Neuron (in vitro differentiated cells): Measurements from ENCODE around the gene ACP2.

ENCODE experiments used
- H2AFZ ChIP-seq: one replicate; pipeline ENCODE4 v1.6.1; 2013; ENCODE audit warnings: low read depth, mild to moderate bottlenecking, inconsistent platforms, low read length, moderate library complexity
- H3K27me3 ChIP-seq: one replicate; pipeline ENCODE4 v1.6.1; 2013; ENCODE audit warnings: low read length; ENCODE audit not compliant: insufficient read depth
- H3K36me3 ChIP-seq: one replicate; pipeline ENCODE4 v1.6.1; 2013; ENCODE audit warnings: low read length; ENCODE audit not compliant: insufficient read depth
- H3K4me1 ChIP-seq: one replicate; pipeline ENCODE4 v1.6.1; 2013; ENCODE audit warnings: low read length; ENCODE audit not compliant: insufficient read depth
- H3K4me3 ChIP-seq: 2 replicates; pipeline ENCODE4 v1.5.1; 2013; ENCODE audit warnings: mild to moderate bottlenecking, low read length, moderate library complexity
- H3K9me3 ChIP-seq: one replicate; pipeline ENCODE4 v1.6.1; 2013; ENCODE audit warnings: low read length

Gene ACP2

DNA sequence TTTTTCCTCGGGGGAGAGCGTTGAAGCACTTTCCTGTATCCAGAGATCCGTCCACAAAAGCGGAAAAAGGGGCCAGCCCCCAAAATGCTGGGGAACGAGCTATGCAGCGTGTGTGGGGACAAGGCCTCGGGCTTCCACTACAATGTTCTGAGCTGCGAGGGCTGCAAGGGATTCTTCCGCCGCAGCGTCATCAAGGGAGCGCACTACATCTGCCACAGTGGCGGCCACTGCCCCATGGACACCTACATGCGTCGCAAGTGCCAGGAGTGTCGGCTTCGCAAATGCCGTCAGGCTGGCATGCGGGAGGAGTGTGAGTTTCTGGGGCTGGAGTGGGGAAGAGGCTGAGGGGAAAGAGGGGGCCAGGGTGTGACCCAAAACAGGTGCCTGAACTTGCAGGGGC, 11.8 kb upstream of the ACP2 start:
- no peak overlapping the region for H2AFZ ChIP-seq
- H3K4me1 ChIP-seq: peaks cover 7% of the 10 kb centered on the region
- peaks cover 4% of the 10 kb centered on the region for H3K36me3 ChIP-seq
- no peaks in the 10 kb centered on the region for H3K27me3 ChIP-seq
- H3K9me3 ChIP-seq: no peaks in the 10 kb centered on the region
- no peak overlapping the region for H3K4me3 ChIP-seq

DNA sequence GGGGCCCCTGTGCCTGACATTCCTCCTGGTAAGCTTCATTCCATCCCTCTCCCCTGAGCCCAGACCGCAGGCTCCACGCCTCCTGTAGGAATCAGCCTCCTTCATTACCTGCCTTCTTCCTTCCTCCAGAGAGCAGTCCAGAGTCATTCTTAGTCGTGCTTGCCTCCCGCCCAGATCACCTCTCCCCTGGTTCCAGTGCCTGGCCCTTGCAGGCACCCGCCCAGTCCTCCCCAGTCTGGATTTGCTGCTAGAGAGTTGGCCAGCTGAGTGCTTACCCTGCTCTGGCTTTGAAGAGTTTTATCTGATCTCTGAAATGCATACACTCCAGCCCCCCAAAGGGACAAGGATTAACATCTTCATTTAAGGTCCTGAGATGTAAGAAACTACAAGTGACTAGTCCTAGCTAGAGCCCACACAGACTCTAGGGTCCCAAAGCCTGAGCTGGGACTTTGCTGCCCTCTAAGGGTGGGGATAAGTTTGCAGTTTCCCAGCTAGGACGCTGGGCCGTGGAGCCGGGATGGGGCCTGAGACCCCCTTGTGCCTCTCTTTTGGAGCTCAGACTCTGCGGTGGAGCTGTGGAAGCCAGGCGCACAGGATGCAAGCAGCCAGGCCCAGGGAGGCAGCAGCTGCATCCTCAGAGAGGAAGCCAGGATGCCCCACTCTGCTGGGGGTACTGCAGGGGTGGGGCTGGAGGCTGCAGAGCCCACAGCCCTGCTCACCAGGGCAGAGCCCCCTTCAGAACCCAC, 10.8 kb upstream of the ACP2 start:
- Histone ChIP-seq H3K4me3 (no peak overlapping the region), H2AFZ (no peak overlapping the region), H3K36me3 (peaks cover 4% of the 10 kb centered on the region), H3K4me1 (peaks cover 7% of the 10 kb centered on the region), H3K27me3 (no peaks in the 10 kb centered on the region), H3K9me3 (no peaks in the 10 kb centered on the region)

DNA sequence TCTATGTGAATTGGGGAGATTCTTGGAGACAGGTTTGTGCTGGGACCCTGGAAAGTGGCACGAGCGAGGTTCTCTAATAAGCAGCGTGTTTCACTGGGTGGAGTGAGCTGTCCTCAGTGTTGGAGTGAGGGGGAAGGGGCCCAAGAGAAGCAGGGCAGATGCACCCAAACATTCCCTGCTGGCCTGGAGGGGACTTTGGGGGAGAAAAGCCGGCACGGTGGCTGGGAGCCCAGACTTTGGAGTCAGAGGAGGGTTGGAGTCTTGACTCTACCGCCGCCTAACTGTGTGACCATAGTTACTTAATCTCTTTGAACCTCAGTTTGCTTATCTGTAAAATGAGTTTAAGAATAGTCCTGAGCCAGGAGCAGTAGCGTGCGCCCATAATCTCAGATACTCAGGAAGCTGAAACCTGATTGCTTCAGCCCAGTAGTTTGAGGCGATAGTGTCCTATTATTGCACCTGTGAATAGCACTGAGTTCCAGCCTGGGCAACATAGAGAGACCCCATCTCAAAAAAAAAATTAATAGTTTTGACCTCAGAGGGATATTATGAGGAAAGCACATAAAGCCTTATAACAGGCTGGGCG, 9.8 kb upstream of the ACP2 start:
- peaks cover 7% of the 10 kb centered on the region for H3K4me1 ChIP-seq
- no peaks in the 10 kb centered on the region for H3K9me3 ChIP-seq
- no peaks in the 10 kb centered on the region for H3K27me3 ChIP-seq
- H3K4me3 ChIP-seq: peak overlapping the region; percentile 27
- no peak overlapping the region for H2AFZ ChIP-seq
- peaks cover 6% of the 10 kb centered on the region for H3K36me3 ChIP-seq

- no peaks in the 10 kb centered on the region for H3K9me3 ChIP-seq
- peak within 1 kb of the TSS; percentile 27 for H3K4me3 ChIP-seq
- no peaks in the 10 kb centered on the region for H3K27me3 ChIP-seq
- peaks cover 7% of the 10 kb centered on the region for H3K4me1 ChIP-seq
- H3K36me3 ChIP-seq: peaks cover 7% of the 10 kb centered on the region
- H2AFZ ChIP-seq: no peak within 1 kb of the TSS
Observed at GRCh38 chr11:47257517-47258316, 9.1 kb upstream of the ACP2 start, which contains the start of gene NR1H3. Gene NR1H3, plus strand, starts transcription at chr11:47257996. Its CDS starts 1,221 bp downstream, at chr11:47259217.

GRCh38 chr11:47257177-47257516, 8.5 kb upstream of the ACP2 start:
- H3K27me3 ChIP-seq: no peaks in the 10 kb centered on the region
- H2AFZ ChIP-seq: no peak overlapping the region
- peak overlapping the region; percentile 27 for H3K4me3 ChIP-seq
- H3K4me1 ChIP-seq: peaks cover 7% of the 10 kb centered on the region
- no peaks in the 10 kb centered on the region for H3K9me3 ChIP-seq
- peaks cover 7% of the 10 kb centered on the region for H3K36me3 ChIP-seq

DNA sequence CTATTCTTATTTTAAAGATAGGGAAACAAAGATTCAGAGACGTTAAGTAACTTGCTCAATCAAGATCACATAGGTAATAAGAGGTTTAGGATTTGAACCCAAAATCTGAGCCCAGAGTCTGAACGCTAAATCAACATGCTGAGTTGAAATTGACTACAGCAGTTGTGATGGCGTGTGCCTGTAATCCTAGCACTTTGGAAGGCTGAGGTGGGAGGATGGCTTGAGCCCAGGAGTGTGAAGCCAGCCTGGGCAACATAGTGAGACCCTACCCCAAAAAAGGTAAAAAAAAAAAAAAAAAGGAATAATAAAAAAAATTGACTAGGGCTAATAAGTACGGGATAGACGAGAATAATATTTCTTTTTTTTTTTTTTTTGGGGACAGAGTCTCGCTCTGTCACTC, 7.8 kb upstream of the ACP2 start:
- no peaks in the 10 kb centered on the region for H3K9me3 ChIP-seq
- no peak overlapping the region for H3K4me3 ChIP-seq
- H3K4me1 ChIP-seq: peaks cover 7% of the 10 kb centered on the region
- no peaks in the 10 kb centered on the region for H3K27me3 ChIP-seq
- H2AFZ ChIP-seq: no peak overlapping the region
- H3K36me3 ChIP-seq: peaks cover 6% of the 10 kb centered on the region

GRCh38 chr11:47254386-47254785, 5.8 kb upstream of the ACP2 start:
- Histone ChIP-seq H3K4me3 (no peak overlapping the region), H3K9me3 (no peaks in the 10 kb centered on the region), H2AFZ (no peak overlapping the region), H3K27me3 (no peaks in the 10 kb centered on the region), H3K4me1 (peaks cover 10% of the 10 kb centered on the region), H3K36me3 (peaks cover 3% of the 10 kb centered on the region)

GRCh38 chr11:47253660-47254059, 5.0 kb upstream of the ACP2 start:
- Histone ChIP-seq H3K27me3 (no peaks in the 10 kb centered on the region), H3K4me3 (no peak overlapping the region), H3K4me1 (peaks cover 13% of the 10 kb centered on the region), H3K36me3 (peaks cover 3% of the 10 kb centered on the region), H2AFZ (no peak overlapping the region), H3K9me3 (no peaks in the 10 kb centered on the region)

GRCh38 chr11:47251751-47252150, 3.1 kb upstream of the ACP2 start:
- Histone ChIP-seq H2AFZ (no peak overlapping the region), H3K36me3 (peaks cover 5% of the 10 kb centered on the region), H3K4me1 (peaks cover 17% of the 10 kb centered on the region), H3K4me3 (no peak overlapping the region), H3K27me3 (no peaks in the 10 kb centered on the region), H3K9me3 (no peaks in the 10 kb centered on the region)

DNA sequence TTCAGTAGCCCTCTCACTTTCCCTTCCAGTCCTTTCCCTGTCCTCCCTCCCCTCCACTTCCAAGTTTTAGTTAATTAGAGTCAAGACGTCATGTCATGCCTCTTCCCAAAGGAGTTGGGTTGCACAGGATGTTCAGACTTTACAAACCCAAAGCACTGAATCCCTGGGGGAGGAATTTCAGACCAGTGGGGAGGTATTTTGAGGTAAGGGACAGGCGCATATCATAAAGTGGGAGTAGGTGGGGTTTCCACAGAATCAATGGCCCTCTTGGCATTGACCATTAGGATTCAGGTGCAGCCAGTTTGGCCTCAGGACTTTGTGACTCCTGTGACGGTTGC, 733 bp upstream of the ACP2 start:
- H3K4me3 ChIP-seq: peak overlapping the region; percentile 70
- H3K36me3 ChIP-seq: peaks cover 22% of the 10 kb centered on the region
- no peaks in the 10 kb centered on the region for H3K27me3 ChIP-seq
- H3K9me3 ChIP-seq: no peaks in the 10 kb centered on the region
- peaks cover 17% of the 10 kb centered on the region for H3K4me1 ChIP-seq
- H2AFZ ChIP-seq: peak overlapping the region; percentile 31

DNA sequence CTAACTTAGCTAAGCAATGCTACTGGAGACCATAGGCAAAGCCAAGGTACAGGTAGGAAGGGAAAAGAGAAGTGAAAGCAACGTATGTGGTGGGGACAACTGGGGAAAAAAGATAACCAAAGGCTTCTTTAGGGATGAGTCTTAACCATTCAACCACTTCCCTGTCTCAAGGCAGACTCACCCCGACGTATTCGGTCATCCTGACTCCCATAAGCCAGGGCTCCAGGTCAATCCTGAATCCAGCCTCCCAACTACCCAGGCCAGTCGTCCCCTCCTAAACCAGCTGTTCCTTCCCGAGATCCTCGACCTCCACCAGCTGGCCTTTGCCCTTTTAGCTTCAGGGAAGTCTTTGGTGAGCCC, 330 bp downstream of the ACP2 start:
- H3K4me1 ChIP-seq: peaks cover 17% of the 10 kb centered on the region
- peak overlapping the region; percentile 70 for H3K4me3 ChIP-seq
- H3K9me3 ChIP-seq: no peaks in the 10 kb centered on the region
- H2AFZ ChIP-seq: peak overlapping the region; percentile 31
- no peaks in the 10 kb centered on the region for H3K27me3 ChIP-seq
- H3K36me3 ChIP-seq: peaks cover 28% of the 10 kb centered on the region

DNA sequence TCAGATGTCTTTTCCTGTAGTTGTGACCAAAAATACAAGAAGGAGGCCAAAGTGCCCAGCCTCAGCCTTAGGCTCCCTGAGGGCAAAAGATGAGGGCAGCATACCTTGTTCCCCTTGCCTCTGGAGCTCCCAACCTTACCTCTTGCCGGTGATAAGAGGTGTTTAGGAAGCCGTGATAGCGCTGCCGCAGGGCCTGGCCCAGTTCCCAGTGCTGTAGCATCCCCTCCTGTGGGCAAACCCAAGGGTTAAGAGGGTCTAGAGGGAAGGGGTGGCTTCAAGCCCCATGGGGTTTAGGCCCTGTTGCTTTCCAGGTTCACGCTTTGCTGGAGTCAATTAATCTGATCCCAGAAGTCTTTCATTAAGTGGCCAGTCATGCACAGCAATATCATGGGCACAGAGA, 1.1 kb downstream of the ACP2 start:
- no peak overlapping the region for H2AFZ ChIP-seq
- H3K4me3 ChIP-seq: peak overlapping the region; percentile 70
- peaks cover 17% of the 10 kb centered on the region for H3K4me1 ChIP-seq
- H3K36me3 ChIP-seq: peaks cover 36% of the 10 kb centered on the region
- no peaks in the 10 kb centered on the region for H3K9me3 ChIP-seq
- H3K27me3 ChIP-seq: no peaks in the 10 kb centered on the region

GRCh38 chr11:47245611-47246357, 2.8 kb downstream of the ACP2 start:
- Histone ChIP-seq H2AFZ (no peak overlapping the region), H3K4me3 (no peak overlapping the region), H3K27me3 (no peaks in the 10 kb centered on the region), H3K9me3 (no peaks in the 10 kb centered on the region), H3K36me3 (peaks cover 50% of the 10 kb centered on the region), H3K4me1 (peaks cover 17% of the 10 kb centered on the region)
